CD4-positive, alpha-beta memory T cell (primary cell): ENCODE data around the gene TUBB3. TPM values are rescaled to one million over a fixed set of nuclear protein-coding genes. Genes with fewer than 3 reads are reported as not detected.

Source experiments
- CTCF ChIA-PET: fragments of 350-600 bp; sonication (Branson Sonifier 250); formaldehyde crosslinking; loops from one replicate; lab custom pipeline; 2021; ENCODE audit warnings: inconsistent platforms; ENCODE audit not compliant: partially characterized antibody; lab: Charles Lee
- POLR2A ChIA-PET: fragments of 350-600 bp; sonication (Branson Sonifier 250); formaldehyde crosslinking; loops from one replicate; lab custom pipeline; 2021; ENCODE audit not compliant: partially characterized antibody; lab: Charles Lee
- DNase-seq, 5 donors: peaks; one replicate each; pipeline versions ENCODE4 v3.0.0 to v3.0.0-alpha.2; 2020 to 2022; ENCODE audit warnings: mixed read lengths in 1 of 5
- H3K27ac ChIP-seq: one replicate; pipeline ENCODE4 v1.7.0; 2013; ENCODE audit warnings: low read depth, low read length
- H3K27me3 ChIP-seq: 2 replicates; pipeline ENCODE4 v1.7.0; 2013; ENCODE audit warnings: mild to moderate bottlenecking, low read length, moderate library complexity; ENCODE audit not compliant: insufficient read depth
- H3K36me3 ChIP-seq: 2 replicates; pipeline ENCODE4 v1.7.0; 2013; ENCODE audit warnings: mild to moderate bottlenecking, low read length, moderate library complexity; ENCODE audit not compliant: insufficient read depth
- H3K4me1 ChIP-seq: 2 replicates; pipeline ENCODE4 v1.7.0; 2013; ENCODE audit warnings: mild to moderate bottlenecking, low read length, moderate library complexity; ENCODE audit not compliant: insufficient read depth
- H3K4me3 ChIP-seq, 2 donors: one replicate each; pipeline ENCODE4 v1.7.0; 2013; ENCODE audit warnings: low read length in 2 of 2, mild to moderate bottlenecking in 1 of 2
- H3K9me3 ChIP-seq, 2 donors: one replicate each; pipeline ENCODE4 v1.7.0; 2013; ENCODE audit warnings: low read length in 2 of 2, control low read depth in 1 of 2; ENCODE audit not compliant: control insufficient read depth in 1 of 2
- H3K27ac Mint-ChIP-seq, 7 donors: one replicate each; pipeline ENCODE4 v1.8.0; 2020 to 2021; ENCODE audit warnings: mixed read lengths in 7 of 7, mild to moderate bottlenecking in 6 of 7, inconsistent platforms in 3 of 7, moderate library complexity in 3 of 7
- H3K27me3 Mint-ChIP-seq, 2 donors: one replicate each; pipeline ENCODE4 v1.8.0; 2020 to 2021; ENCODE audit warnings: mixed read lengths in 2 of 2
- H3K36me3 Mint-ChIP-seq, 2 donors: one replicate each; pipeline ENCODE4 v1.8.0; 2020 to 2021; ENCODE audit warnings: mixed read lengths in 2 of 2, inconsistent platforms in 1 of 2, mild to moderate bottlenecking in 1 of 2
- H3K4me1 Mint-ChIP-seq, 4 donors: one replicate each; pipeline ENCODE4 v1.8.0; 2020 to 2021; ENCODE audit warnings: mixed read lengths in 4 of 4, mild to moderate bottlenecking in 1 of 4
- H3K4me3 Mint-ChIP-seq, 8 donors: one replicate each; pipeline ENCODE4 v1.8.0; 2020 to 2021; ENCODE audit warnings: mixed read lengths in 8 of 8, mild to moderate bottlenecking in 7 of 8, moderate library complexity in 6 of 8, inconsistent platforms in 3 of 8
- H3K9me3 Mint-ChIP-seq, 8 donors: one replicate each; pipeline ENCODE4 v1.8.0; 2020 to 2021; ENCODE audit warnings: mixed read lengths in 8 of 8, mild to moderate bottlenecking in 5 of 8, inconsistent platforms in 3 of 8, moderate library complexity in 1 of 8
- intact Hi-C: fragments of 100-400 bp; cut with micrococcal nuclease; formaldehyde crosslinking; loops from one replicate; pipeline ENCODE4 v1.15.1; 2023
- polyA plus RNA-seq, 2 donors: library from polyadenylated mRNA; unstranded; fragments of 300-500 nt; fragmentation: Illumina TruSeq; gene quantifications; one replicate each; pipeline ENCODE4 v1.2.3, GENCODE V29; 2021
- total RNA-seq, 2 experiments: library from RNA; stranded (reverse); gene quantifications; one replicate each; pipeline ENCODE4 v1.2.3, GENCODE V29; 2021

The TUBB3 gene
- total and polyA plus RNA-seq, 4 experiments from 2014 or later = 0.73 TPM; not detected in 3

- Mint-ChIP-seq H3K27me3 (no peaks in the 10 kb centered on the region), H3K9me3 (no peaks in the 10 kb centered on the region), H3K4me1 (peaks cover 2 to 13% (median 10%) of the 10 kb centered on the region in 4 donors), H3K4me3 (no peak overlapping the region), H3K36me3 (peaks cover 8 to 15% of the 10 kb centered on the region in 2 donors), H3K27ac (peak overlapping the region in 1 of 7 donors; percentile 19)
- intact Hi-C loops = no loop called here
- Histone ChIP-seq H3K4me1 (peaks cover 9% of the 10 kb centered on the region), H3K4me3 (no peak overlapping the region), H3K36me3 (no peaks in the 10 kb centered on the region), H3K27ac (no peak overlapping the region), H3K27me3 (no peaks in the 10 kb centered on the region), H3K9me3 (no peaks in the 10 kb centered on the region)
- no peak for DNase-seq
- POLR2A ChIA-PET = no interaction called here
- CTCF ChIA-PET = no interaction called here
Measured at GRCh38 chr16:89953671-89954406, 30.7 kb downstream of the TUBB3 start.

GRCh38 chr16:89954462-89954861, 31.3 kb downstream of the TUBB3 start:
- Mint-ChIP-seq H3K4me1 (peaks cover 3 to 13% (median 9%) of the 10 kb centered on the region in 4 donors), H3K9me3 (no peaks in the 10 kb centered on the region), H3K27me3 (no peaks in the 10 kb centered on the region), H3K27ac (peak overlapping the region in 2 of 7 donors; percentile 4 to 22), H3K4me3 (no peak overlapping the region), H3K36me3 (peaks cover 9 to 19% of the 10 kb centered on the region in 2 donors)
- no peaks in the 10 kb centered on the region for H3K9me3 ChIP-seq
- ChIA-PET CTCF (no interaction called here), POLR2A (no interaction called here)
- peaks cover 5% of the 10 kb centered on the region for H3K4me1 ChIP-seq
- intact Hi-C loops = no loop called here
- no peak overlapping the region for H3K4me3 ChIP-seq
- no peaks in the 10 kb centered on the region for H3K36me3 ChIP-seq
- H3K27ac ChIP-seq = no peak overlapping the region
- H3K27me3 ChIP-seq = no peaks in the 10 kb centered on the region
- DNase-seq = no peak

GRCh38 chr16:89955001-89955685, 32.0 kb downstream of the TUBB3 start:
- no peak for DNase-seq
- Histone ChIP-seq H3K4me3 (no peak overlapping the region), H3K4me1 (no peaks in the 10 kb centered on the region), H3K27me3 (no peaks in the 10 kb centered on the region), H3K9me3 (no peaks in the 10 kb centered on the region), H3K36me3 (no peaks in the 10 kb centered on the region), H3K27ac (no peak overlapping the region)
- intact Hi-C loops = no loop called here
- Mint-ChIP-seq H3K27me3 (no peaks in the 10 kb centered on the region), H3K9me3 (no peaks in the 10 kb centered on the region), H3K36me3 (peaks cover 9 to 26% of the 10 kb centered on the region in 2 donors), H3K27ac (no peak overlapping the region), H3K4me1 (peaks cover 1 to 7% (median 2%) of the 10 kb centered on the region in 4 donors), H3K4me3 (no peak overlapping the region)
- ChIA-PET CTCF (no interaction called here), POLR2A (no interaction called here)

- Histone ChIP-seq H3K4me1 (no peaks in the 10 kb centered on the region), H3K27me3 (no peaks in the 10 kb centered on the region), H3K4me3 (no peak overlapping the region), H3K9me3 (no peaks in the 10 kb centered on the region), H3K27ac (no peak overlapping the region), H3K36me3 (no peaks in the 10 kb centered on the region)
- Mint-ChIP-seq H3K9me3 (no peaks in the 10 kb centered on the region), H3K36me3 (peaks cover 9 to 34% of the 10 kb centered on the region in 2 donors), H3K4me3 (no peak overlapping the region), H3K27me3 (no peaks in the 10 kb centered on the region), H3K4me1 (peaks cover 0 to 1% (median under 1%) of the 10 kb centered on the region in 4 donors), H3K27ac (no peak overlapping the region)
- CTCF ChIA-PET = no interaction called here
- intact Hi-C loops = no loop called here
- POLR2A ChIA-PET = no interaction called here
- no peak for DNase-seq
Measured at GRCh38 chr16:89956505-89957215, 33.5 kb downstream of the TUBB3 start.

GRCh38 chr16:89957216-89957785, 34.2 kb downstream of the TUBB3 start:
- Mint-ChIP-seq H3K27me3 (no peaks in the 10 kb centered on the region), H3K9me3 (no peaks in the 10 kb centered on the region), H3K4me1 (peaks cover 0 to 1% (median 0%) of the 10 kb centered on the region in 4 donors), H3K4me3 (no peak overlapping the region), H3K27ac (no peak overlapping the region), H3K36me3 (peaks cover 9 to 34% of the 10 kb centered on the region in 2 donors)
- DNase-seq = no peak
- Histone ChIP-seq H3K27ac (no peak overlapping the region), H3K4me1 (no peaks in the 10 kb centered on the region), H3K9me3 (no peaks in the 10 kb centered on the region), H3K36me3 (no peaks in the 10 kb centered on the region), H3K27me3 (no peaks in the 10 kb centered on the region), H3K4me3 (no peak overlapping the region)
- ChIA-PET CTCF (no interaction called here), POLR2A (no interaction called here)
- intact Hi-C loops = no loop called here

- peaks cover 9 to 33% of the 10 kb centered on the region in 2 donors for H3K36me3 Mint-ChIP-seq
- H3K27ac Mint-ChIP-seq = no peak overlapping the region
- intact Hi-C loops = no loop called here
- H3K4me1 Mint-ChIP-seq = peaks cover 0 to 1% (median 0%) of the 10 kb centered on the region in 4 donors
- ChIA-PET CTCF (no interaction called here), POLR2A (no interaction called here)
- Histone ChIP-seq H3K4me1 (no peaks in the 10 kb centered on the region), H3K9me3 (no peaks in the 10 kb centered on the region), H3K27me3 (no peaks in the 10 kb centered on the region), H3K36me3 (no peaks in the 10 kb centered on the region), H3K4me3 (no peak overlapping the region), H3K27ac (no peak overlapping the region)
- no peak overlapping the region for H3K4me3 Mint-ChIP-seq
- no peak for DNase-seq
- H3K9me3 Mint-ChIP-seq = no peaks in the 10 kb centered on the region
- no peaks in the 10 kb centered on the region for H3K27me3 Mint-ChIP-seq
Measured at GRCh38 chr16:89958068-89958467, 34.9 kb downstream of the TUBB3 start.

GRCh38 chr16:89958596-89958995, 35.5 kb downstream of the TUBB3 start:
- ChIA-PET POLR2A (no interaction called here), CTCF (no interaction called here)
- Mint-ChIP-seq H3K4me3 (no peak overlapping the region), H3K27ac (no peak overlapping the region), H3K4me1 (peaks cover 0 to 1% (median 0%) of the 10 kb centered on the region in 4 donors), H3K9me3 (no peaks in the 10 kb centered on the region), H3K36me3 (peaks cover 9 to 35% of the 10 kb centered on the region in 2 donors), H3K27me3 (no peaks in the 10 kb centered on the region)
- DNase-seq = no peak
- intact Hi-C loops = no loop called here
- no peaks in the 10 kb centered on the region for H3K36me3 ChIP-seq
- H3K4me3 ChIP-seq = no peak overlapping the region
- H3K4me1 ChIP-seq = no peaks in the 10 kb centered on the region
- no peaks in the 10 kb centered on the region for H3K27me3 ChIP-seq
- no peaks in the 10 kb centered on the region for H3K9me3 ChIP-seq
- H3K27ac ChIP-seq = no peak overlapping the region
